ENCODE measurements around the gene TTBK2. TPM values are rescaled to one million over a fixed set of nuclear protein-coding genes. Genes with fewer than 3 reads are reported as not detected.

TTBK2 gene
- total RNA-seq, 1 experiment from 2014 or later = 10.6 TPM

DNA sequence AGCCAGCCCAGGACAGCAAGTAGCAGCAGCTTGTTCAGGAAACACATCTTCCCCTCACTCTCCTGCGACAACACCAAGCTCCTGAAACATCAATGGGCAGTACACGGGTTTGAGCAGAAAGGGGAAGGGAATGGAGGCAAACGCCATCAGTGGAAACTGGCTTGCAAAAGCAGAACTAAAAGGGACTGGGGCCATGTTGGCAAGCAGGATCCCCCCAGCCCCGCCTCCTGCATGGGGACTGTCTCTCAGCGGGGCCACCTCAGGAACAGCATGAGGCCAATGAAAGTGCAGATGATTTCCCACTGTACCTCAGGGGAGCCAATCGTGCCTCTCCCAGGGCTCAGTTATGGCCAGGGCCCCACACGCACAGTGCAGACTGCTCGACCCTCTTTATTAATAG lies 190.4 kb downstream of the TTBK2 start:
- H3K9ac ChIP-seq (ENCODE audit: extremely low read depth, insufficient read length, low read length) = no peak overlapping the region
- H3K4me1 ChIP-seq (ENCODE audit: insufficient read depth, low read length) = no peaks in the 10 kb centered on the region
- H4K91ac ChIP-seq (ENCODE audit: insufficient read length, low read depth, low read length) = no peak overlapping the region
- Mint-ChIP-seq H3K27me3 (ENCODE audit: low read depth) (no peaks in the 10 kb centered on the region), H3K4me3 (no peak overlapping the region), H3K9me3 (no peaks in the 10 kb centered on the region), H3K36me3 (ENCODE audit: insufficient read depth in 1 of 3, low read depth in 3 of 3) (peaks cover 34 to 86% (median 82%) of the 10 kb centered on the region in 3 experiments), H3K27ac (0 out of 7 replicates have a peak overlapping the region, but pooled peaks of 1 of the 3 experiments have one; percentile 12), H3K4me1 (peaks cover 5 to 18% of the 10 kb centered on the region in 2 experiments; a peak in 2 of 4 replicates)
- H2BK15ac ChIP-seq (ENCODE audit: low read depth, low read length) = no peak overlapping the region
- H3T11ph ChIP-seq (ENCODE audit: low read length) = no peak overlapping the region
- H3K4ac ChIP-seq (ENCODE audit: low read depth, low read length) = no peak overlapping the region
- TF ChIP-seq, protein P1, sequence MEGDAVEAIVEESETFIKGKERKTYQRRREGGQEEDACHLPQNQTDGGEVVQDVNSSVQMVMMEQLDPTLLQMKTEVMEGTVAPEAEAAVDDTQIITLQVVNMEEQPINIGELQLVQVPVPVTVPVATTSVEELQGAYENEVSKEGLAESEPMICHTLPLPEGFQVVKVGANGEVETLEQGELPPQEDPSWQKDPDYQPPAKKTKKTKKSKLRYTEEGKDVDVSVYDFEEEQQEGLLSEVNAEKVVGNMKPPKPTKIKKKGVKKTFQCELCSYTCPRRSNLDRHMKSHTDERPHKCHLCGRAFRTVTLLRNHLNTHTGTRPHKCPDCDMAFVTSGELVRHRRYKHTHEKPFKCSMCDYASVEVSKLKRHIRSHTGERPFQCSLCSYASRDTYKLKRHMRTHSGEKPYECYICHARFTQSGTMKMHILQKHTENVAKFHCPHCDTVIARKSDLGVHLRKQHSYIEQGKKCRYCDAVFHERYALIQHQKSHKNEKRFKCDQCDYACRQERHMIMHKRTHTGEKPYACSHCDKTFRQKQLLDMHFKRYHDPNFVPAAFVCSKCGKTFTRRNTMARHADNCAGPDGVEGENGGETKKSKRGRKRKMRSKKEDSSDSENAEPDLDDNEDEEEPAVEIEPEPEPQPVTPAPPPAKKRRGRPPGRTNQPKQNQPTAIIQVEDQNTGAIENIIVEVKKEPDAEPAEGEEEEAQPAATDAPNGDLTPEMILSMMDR (conservative IDR thresholded peaks at IDR 0.05) = no peak
- no peak overlapping the region for H3K4me2 ChIP-seq (ENCODE audit: insufficient read depth, insufficient read length, low read length)
- H3K79me2 ChIP-seq (ENCODE audit: insufficient read depth, low read length) = no peaks in the 10 kb centered on the region
- no peak overlapping the region for H3K14ac ChIP-seq (ENCODE audit: insufficient read depth, low read length)
- H3K23me2 ChIP-seq (ENCODE audit: insufficient read length, low read depth, low read length, poor library complexity, severe bottlenecking) = no peaks in the 10 kb centered on the region
- no peak overlapping the region for H2AFZ ChIP-seq (ENCODE audit: low read length)
- H2BK5ac ChIP-seq (ENCODE audit: insufficient read length, low read length) = no peak overlapping the region
- no peaks in the 10 kb centered on the region for H3K79me1 ChIP-seq (ENCODE audit: insufficient read depth, low read depth, low read length, poor library complexity, severe bottlenecking)
- no peaks in the 10 kb centered on the region for H3K27me3 ChIP-seq (ENCODE audit: insufficient read depth, low read length)
- no peak for DNase-seq
- no peak overlapping the region for H3K56ac ChIP-seq (ENCODE audit: insufficient read length, low read depth, low read length)
- no peak overlapping the region for H2AK5ac ChIP-seq (ENCODE audit: insufficient read length, low read length)
- H4K20me1 ChIP-seq (ENCODE audit: control insufficient read depth, insufficient read depth, insufficient read length) = no peaks in the 10 kb centered on the region
- no peak overlapping the region for H2BK20ac ChIP-seq (ENCODE audit: low read depth, low read length, poor library complexity, severe bottlenecking)
- H4K8ac ChIP-seq (replicated peaks; ENCODE audit: insufficient read length, low read depth, low read length) = no peak overlapping the region
- no CpG with 5 or more reads among the region's 8 CpGs for WGBS (ENCODE audit: extremely low coverage, insufficient read length, low lambda C conversion rate)
- no peak overlapping the region for H3K18ac ChIP-seq (ENCODE audit: insufficient read length, low read depth, low read length)
- H3K27ac ChIP-seq (ENCODE audit: insufficient read length, low read depth, low read length) = no peak overlapping the region
- H4K5ac ChIP-seq (ENCODE audit: insufficient read length, low read depth, low read length) = no peak overlapping the region
- H3K9me3 ChIP-seq (ENCODE audit: control insufficient read depth, low read depth, low read length) = no peaks in the 10 kb centered on the region
- no peak overlapping the region for H2BK120ac ChIP-seq (ENCODE audit: low read depth, low read length, poor library complexity, severe bottlenecking)
- H3K23ac ChIP-seq (ENCODE audit: insufficient read length, low read depth, low read length) = no peak overlapping the region
- no peak overlapping the region for H2BK12ac ChIP-seq (ENCODE audit: insufficient read length, low read depth, low read length)

All from H9 (cell line).